HepG2 (cell line): ENCODE measurements around the gene GGA1. TPM values are rescaled to one million over a fixed set of nuclear protein-coding genes. Genes with fewer than 3 reads are reported as not detected.

Experiments used
- CHD4 ChIP-seq: fragments of 200-600 bp; sonication (generic); IDR thresholded peaks from 2 replicates; pipeline ENCODE4 v1.7.0; 2017; ENCODE audit warnings: mild to moderate bottlenecking, low read length, borderline replicate concordance
- HNRNPLL ChIP-seq: fragments of 200-400 bp; formaldehyde crosslinking; IDR thresholded peaks from 2 replicates; pipeline ENCODE4 v1.6.1; 2017; ENCODE audit warnings: mild to moderate bottlenecking, low read depth, low read length; ENCODE audit not compliant: poor library complexity, severe bottlenecking
- MTA1 ChIP-seq: sonication (generic); formaldehyde crosslinking; IDR thresholded peaks from 2 replicates; pipeline ENCODE4 v1.4.0; 2020; ENCODE audit warnings: missing genetic modification reagents, mild to moderate bottlenecking, borderline replicate concordance
- SAP130 ChIP-seq: IDR thresholded peaks from 2 replicates; pipeline ENCODE4 v1.6.1; 2016; ENCODE audit warnings: low read depth
- ZBTB2 ChIP-seq: sonication (generic); formaldehyde crosslinking; IDR thresholded peaks from 2 replicates; pipeline ENCODE4 v1.8.0; 2022; ENCODE audit warnings: low read depth, missing genetic modification reagents
- ZNF451 ChIP-seq: sonication (generic); formaldehyde crosslinking; IDR thresholded peaks from 2 replicates; pipeline ENCODE4 v1.5.0; 2020; ENCODE audit warnings: mild to moderate bottlenecking, missing genetic modification reagents
- ZNF563 ChIP-seq: sonication (generic); formaldehyde crosslinking; IDR thresholded peaks from 2 replicates; pipeline ENCODE4 v1.8.0; 2022; ENCODE audit warnings: mild to moderate bottlenecking, moderate library complexity, missing genetic modification reagents
- ZNF883 ChIP-seq: sonication (generic); formaldehyde crosslinking; IDR thresholded peaks from 2 replicates; pipeline ENCODE4 v1.5.1; 2020; ENCODE audit warnings: mild to moderate bottlenecking, missing genetic modification reagents; ENCODE audit errors: not compliant biosample characterization
- polyA plus RNA-seq, 8 experiments: library from polyadenylated mRNA; depleted of rRNA in 3 of 8; stranded (reverse) in 7 of 8; unstranded in 1 of 8; fragments of >200 nt; fragmentation: Illumina TruSeq in 4 of 8; extraction: Trizol in 4 of 8; gene quantifications; 2 replicates each; pipeline versions ENCODE4 v1.2.1 to v1.2.3, GENCODE V29; 2011 to 2016; ENCODE audit warnings: low read depth in 4 of 8, missing spikeins in 1 of 8, mixed read lengths in 1 of 8; ENCODE audit not compliant: insufficient read depth in 1 of 8
- total RNA-seq, 5 experiments: library from RNA; depleted of rRNA; stranded (reverse); fragments of >200 nt; fragmentation: Illumina TruSeq; extraction: Trizol; gene quantifications; 2 replicates each; pipeline ENCODE4 v1.2.3, GENCODE V29; 2016; ENCODE audit warnings: low read depth in 1 of 5
- TF ChIP-seq, protein P1 (sequence below): sonication (generic); formaldehyde crosslinking; IDR thresholded peaks from 2 replicates; pipeline ENCODE4 v1.5.0; 2020; ENCODE audit warnings: mild to moderate bottlenecking, missing genetic modification reagents

Gene GGA1
- total and polyA plus RNA-seq, 2 of the 13 experiments (the other 11 are each of a cell fraction or from before 2014, with no cell fraction given), result 29.1 to 87.2 TPM

DNA sequence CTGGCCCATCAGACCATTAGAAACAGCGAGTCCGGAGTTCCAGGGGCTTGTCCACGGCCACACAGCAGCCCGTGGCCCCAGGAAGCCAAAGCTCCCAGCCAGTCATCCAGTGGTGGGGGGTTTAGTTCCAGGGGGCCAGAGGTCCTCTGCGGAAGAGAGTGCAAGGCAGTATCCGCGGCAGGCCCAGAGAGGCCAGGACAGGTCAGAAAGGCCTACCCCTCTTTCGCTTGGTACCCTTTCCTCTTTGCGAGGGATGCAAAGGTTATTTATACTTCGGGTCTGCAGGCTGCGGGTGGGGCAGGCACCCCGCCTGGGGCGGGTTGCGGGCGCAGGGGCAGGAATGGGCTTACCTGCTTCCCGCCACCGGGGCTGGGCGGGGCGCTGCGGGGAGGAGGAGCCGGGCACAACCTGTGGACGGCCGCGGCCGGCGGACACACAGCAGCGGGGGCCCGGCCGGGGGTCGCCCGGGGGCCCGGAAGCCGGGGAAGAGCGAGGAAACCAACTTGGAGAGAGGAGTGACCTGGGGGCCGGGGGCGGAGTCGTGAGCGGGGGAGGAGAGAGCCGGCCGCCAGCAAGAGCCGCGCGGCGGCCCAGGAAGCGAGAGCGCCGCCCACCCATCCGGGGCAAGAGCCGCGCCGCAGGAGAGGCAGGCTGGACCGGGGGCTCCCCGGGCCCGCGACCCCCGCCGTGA lies 30.6 kb downstream of the GGA1 start, which contains the start of gene SH3BP1 (continued):
- TF ChIP-seq, protein P1, sequence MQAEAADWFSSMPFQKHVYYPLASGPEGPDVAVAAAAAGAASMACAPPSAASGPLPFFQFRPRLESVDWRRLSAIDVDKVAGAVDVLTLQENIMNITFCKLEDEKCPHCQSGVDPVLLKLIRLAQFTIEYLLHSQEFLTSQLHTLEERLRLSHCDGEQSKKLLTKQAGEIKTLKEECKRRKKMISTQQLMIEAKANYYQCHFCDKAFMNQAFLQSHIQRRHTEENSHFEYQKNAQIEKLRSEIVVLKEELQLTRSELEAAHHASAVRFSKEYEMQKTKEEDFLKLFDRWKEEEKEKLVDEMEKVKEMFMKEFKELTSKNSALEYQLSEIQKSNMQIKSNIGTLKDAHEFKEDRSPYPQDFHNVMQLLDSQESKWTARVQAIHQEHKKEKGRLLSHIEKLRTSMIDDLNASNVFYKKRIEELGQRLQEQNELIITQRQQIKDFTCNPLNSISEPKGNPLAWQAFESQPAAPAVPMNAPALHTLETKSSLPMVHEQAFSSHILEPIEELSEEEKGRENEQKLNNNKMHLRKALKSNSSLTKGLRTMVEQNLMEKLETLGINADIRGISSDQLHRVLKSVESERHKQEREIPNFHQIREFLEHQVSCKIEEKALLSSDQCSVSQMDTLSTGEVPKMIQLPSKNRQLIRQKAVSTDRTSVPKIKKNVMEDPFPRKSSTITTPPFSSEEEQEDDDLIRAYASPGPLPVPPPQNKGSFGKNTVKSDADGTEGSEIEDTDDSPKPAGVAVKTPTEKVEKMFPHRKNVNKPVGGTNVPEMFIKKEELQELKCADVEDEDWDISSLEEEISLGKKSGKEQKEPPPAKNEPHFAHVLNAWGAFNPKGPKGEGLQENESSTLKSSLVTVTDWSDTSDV (CRISPR knock-in tag), result no peak
- TF ChIP-seq ZNF563 (CRISPR knock-in tag), result no peak
- TF ChIP-seq ZNF883, result peak; percentile 52
- peak; percentile 76; the same call in 1 of the 2 replicates for TF ChIP-seq ZBTB2
- peak; percentile 49; the same call in 1 of the 2 replicates for TF ChIP-seq MTA1
- TF ChIP-seq CHD4, result peak; percentile 43; the same call in 1 of the 2 replicates
- TF ChIP-seq ZNF451, result 0 out of 2 replicates have a peak, but pooled peaks have one; percentile 41
- peak; percentile 47 for TF ChIP-seq HNRNPLL
- TF ChIP-seq SAP130, result peak; percentile 68
